A549 (cell line): Measurements from ENCODE around the gene TTC28. TPM values are rescaled to one million over a fixed set of nuclear protein-coding genes. Genes with fewer than 3 reads are reported as not detected.

Experiments
- ATAC-seq, 2 experiments: fragments of 200-7000 bp in 1 of 2; fragments of >200 bp in 1 of 2; cut with Nextera tagmentation in 1 of 2; cut with Tn5 transposase in 1 of 2; 3 replicates each; pipeline versions ENCODE4 v1.8.0 to v1.9.1; 2018 to 2020; ENCODE audit warnings: mild to moderate bottlenecking in 1 of 2, moderate library complexity in 1 of 2
- CTCF ChIA-PET: fragments of 300-600 bp; sonication (Branson Sonifier 250); formaldehyde crosslinking; extraction: SDS; loops from one replicate; lab custom pipeline; 2021; ENCODE audit warnings: antibody characterized with exemption, inconsistent platforms; lab: Yijun Ruan, JAX
- POLR2A ChIA-PET: fragments of 350-600 bp; formaldehyde crosslinking; extraction: SDS; loops from one replicate; lab custom pipeline; 2021; ENCODE audit warnings: antibody characterized with exemption, inconsistent platforms; lab: Yijun Ruan, JAX
- DNase-seq, 2 experiments: peaks; one replicate each; pipeline versions ENCODE4 v3.0.0 to v3.0.0-alpha.2; 2011 to 2016; ENCODE audit warnings: low read depth in 1 of 2, low spot score in 1 of 2
- FAIRE-seq: peaks from 2 replicates; lab custom pipeline; 2011; peaks lifted over from hg19 to GRCh38; lab: Jason Lieb, UNC
- H3K27ac ChIP-seq, 2 experiments: fragments of >200 bp; sonication (Bioruptor Twin); formaldehyde crosslinking; 3 replicates each; pipeline ENCODE4 v1.5.1; 2016 to 2017
- H3K4me1 ChIP-seq: fragments of >200 bp; sonication (Bioruptor Twin); formaldehyde crosslinking; 3 replicates; pipeline ENCODE4 v1.6.1; 2016
- H3K4me2 ChIP-seq: fragments of >200 bp; sonication (Bioruptor Twin); formaldehyde crosslinking; 3 replicates; pipeline ENCODE4 v1.6.1; 2016
- H3K4me3 ChIP-seq: fragments of >200 bp; sonication (Bioruptor Twin); formaldehyde crosslinking; 3 replicates; pipeline ENCODE4 v1.5.1; 2016
- H3K9me3 ChIP-seq: fragments of >200 bp; sonication (Bioruptor Twin); formaldehyde crosslinking; 3 replicates; pipeline ENCODE4 v1.6.1; 2016
- CBX2 ChIP-seq: fragments of 200-600 bp; sonication (generic); IDR thresholded peaks from 2 replicates; pipeline ENCODE4 v1.6.1; 2016; ENCODE audit warnings: low read depth, mild to moderate bottlenecking, borderline replicate concordance
- CBX8 ChIP-seq: fragments of 200-600 bp; sonication (generic); IDR thresholded peaks from 2 replicates; pipeline ENCODE4 v1.6.1; 2016
- CEBPB ChIP-seq, 2 experiments: fragments of >200 bp in 1 of 2; sonication (Bioruptor Twin) in 1 of 2; formaldehyde crosslinking in 1 of 2; IDR thresholded peaks; 2 replicates each; pipeline ENCODE4 v1.6.1; 2012 to 2016
- HEYL ChIP-seq: fragments of 250-450 bp; sonication (Bioruptor Pico); IDR thresholded peaks from 2 replicates; pipeline ENCODE4 v1.8.0; 2021; ENCODE audit warnings: mild to moderate bottlenecking, moderate library complexity
- HOXB13 ChIP-seq: fragments of 250-450 bp; sonication (Bioruptor Pico); IDR thresholded peaks from 2 replicates; pipeline ENCODE4 v1.5.0; 2020; ENCODE audit warnings: low read depth, mild to moderate bottlenecking, moderate library complexity
- HOXB5 ChIP-seq: fragments of 250-450 bp; sonication (Bioruptor Pico); IDR thresholded peaks from 2 replicates; pipeline ENCODE4 v1.5.0; 2020; ENCODE audit warnings: mild to moderate bottlenecking, moderate library complexity
- JUN ChIP-seq, 2 experiments: fragments of >200 bp; sonication (Bioruptor Twin); formaldehyde crosslinking; IDR thresholded peaks; 2 replicates in 1 of 2; 3 replicates in 1 of 2; pipeline ENCODE4 v1.6.1; 2016 to 2017
- KDM1A ChIP-seq: fragments of 200-600 bp; sonication (generic); IDR thresholded peaks from 2 replicates; pipeline ENCODE4 v1.6.1; 2016; ENCODE audit warnings: low read depth, mild to moderate bottlenecking
- NFE2L2 ChIP-seq: fragments of 150-350 bp; conservative IDR thresholded peaks from 2 replicates; pipeline ENCODE4 v1.6.1; 2014; ENCODE audit warnings: low read length
- NPAS2 ChIP-seq: fragments of 250-450 bp; sonication (Bioruptor Pico); IDR thresholded peaks from 2 replicates; pipeline ENCODE4 v1.8.0; 2022; ENCODE audit warnings: mild to moderate bottlenecking, moderate library complexity, borderline replicate concordance
- PHF8 ChIP-seq: fragments of 200-600 bp; sonication (generic); IDR thresholded peaks from 2 replicates; pipeline ENCODE4 v1.6.1; 2016; ENCODE audit warnings: low read depth, mild to moderate bottlenecking, antibody characterized with exemption, moderate library complexity, borderline replicate concordance
- POLR2A ChIP-seq: IDR thresholded peaks from 2 replicates; pipeline ENCODE4 v1.6.1; 2012; ENCODE audit warnings: mild to moderate bottlenecking, low read length
- RAD21 ChIP-seq, 2 experiments: fragments of >200 bp in 1 of 2; sonication (Bioruptor Twin) in 1 of 2; formaldehyde crosslinking in 1 of 2; IDR thresholded peaks in 1 of 2; conservative IDR thresholded peaks in 1 of 2; 2 replicates in 1 of 2; 3 replicates in 1 of 2; pipeline ENCODE4 v1.6.1; 2012 to 2018; ENCODE audit warnings: inconsistent platforms in 1 of 2
- RARB ChIP-seq: fragments of 250-450 bp; sonication (Bioruptor Pico); IDR thresholded peaks from 2 replicates; pipeline ENCODE4 v1.8.0; 2021; ENCODE audit warnings: mild to moderate bottlenecking, moderate library complexity
- RCOR1 ChIP-seq: fragments of 150-350 bp; IDR thresholded peaks from 2 replicates; pipeline ENCODE4 v1.6.1; 2014; ENCODE audit warnings: antibody characterized with exemption, low read length, low read depth
- RNF2 ChIP-seq: fragments of 200-600 bp; sonication (generic); IDR thresholded peaks from 2 replicates; pipeline ENCODE4 v1.6.1; 2016; ENCODE audit warnings: low read depth, mild to moderate bottlenecking, antibody characterized with exemption, moderate library complexity, borderline replicate concordance
- SMC3 ChIP-seq: fragments of >200 bp; sonication (Bioruptor Twin); formaldehyde crosslinking; IDR thresholded peaks from 3 replicates; pipeline ENCODE4 v1.6.1; 2018; ENCODE audit warnings: inconsistent platforms
- SREBF2 ChIP-seq: fragments of 450-650 bp; IDR thresholded peaks from 2 replicates; pipeline ENCODE4 v1.6.1; 2014; ENCODE audit warnings: mild to moderate bottlenecking, moderate library complexity
- TFCP2L1 ChIP-seq: fragments of 250-450 bp; sonication (Bioruptor Pico); IDR thresholded peaks from 2 replicates; pipeline ENCODE4 v1.5.0; 2021; ENCODE audit warnings: mild to moderate bottlenecking
- ZNF302 ChIP-seq: fragments of 250-450 bp; sonication (Bioruptor Pico); IDR thresholded peaks from 2 replicates; pipeline ENCODE4 v1.9.0; 2021; ENCODE audit warnings: inconsistent platforms, mild to moderate bottlenecking, moderate library complexity
- WGBS: methylation state at CpG from one replicate; pipeline ENCODE4 v1.1.6; 2017; ENCODE audit errors: missing lambda C conversion rate; 5-methylcytosine and 5-hydroxymethylcytosine counted together
- polyA plus RNA-seq, 4 experiments: library from polyadenylated mRNA; depleted of rRNA in 3 of 4; stranded (reverse); fragments of >200 nt; fragmentation: RNase III in 1 of 4; extraction: RNeasy Plus Mini Kit Qiagen cat#74134 plus additional on column Dnase treatment in 1 of 4; gene quantifications; 2 replicates in 3 of 4; 3 replicates in 1 of 4; pipeline ENCODE4 v1.2.3, GENCODE V29; 2011 to 2017
- TF ChIP-seq, protein P1 (sequence below): fragments of >200 bp; sonication (Bioruptor Twin); formaldehyde crosslinking; IDR thresholded peaks from 3 replicates; pipeline ENCODE4 v1.5.1; 2016
- TF ChIP-seq, protein P2 (sequence below): IDR thresholded peaks from 2 replicates; pipeline ENCODE4 v1.6.1; 2012
- TF ChIP-seq, protein P3 (sequence below): IDR thresholded peaks from 2 replicates; pipeline ENCODE4 v1.6.1; 2012; ENCODE audit warnings: low read depth, borderline replicate concordance
- TF ChIP-seq, protein P4 (sequence below): fragments of >200 bp; sonication (Bioruptor Twin); formaldehyde crosslinking; IDR thresholded peaks from 2 replicates; pipeline ENCODE4 v1.6.1; 2016
- TF ChIP-seq, protein P5 (sequence below): IDR thresholded peaks from 2 replicates; pipeline ENCODE4 v1.6.1; 2012
- TF ChIP-seq, protein P6 (sequence below): fragments of 250-450 bp; sonication (Bioruptor Pico); IDR thresholded peaks from 2 replicates; pipeline ENCODE4 v1.5.0; 2020; ENCODE audit warnings: low read depth, mild to moderate bottlenecking, moderate library complexity

Gene TTC28
- polyA plus RNA-seq, 2 of the 4 experiments (the other 2 are of a cell fraction), result 2.6 to 3.8 TPM

DNA sequence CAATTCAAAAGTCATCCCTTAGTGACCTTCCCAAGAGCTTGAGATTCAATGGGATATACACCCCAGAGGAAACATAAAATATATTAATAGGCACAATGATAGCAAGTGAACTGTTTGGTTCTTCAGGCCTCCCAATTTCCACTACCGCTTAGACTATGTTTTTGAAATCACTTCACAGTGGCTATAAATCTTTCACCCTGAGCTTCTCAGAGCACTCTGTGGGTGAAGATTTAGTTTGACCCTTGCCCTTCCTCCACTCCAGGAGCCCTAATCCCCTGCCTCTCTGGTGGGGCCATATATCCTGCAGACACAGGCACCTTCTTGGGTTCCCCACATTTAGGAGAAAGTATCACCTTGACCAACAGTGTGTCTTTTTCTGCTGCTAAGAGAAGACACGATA, 573.7 kb downstream of the TTC28 start:
- no peak overlapping the region for H3K4me3 ChIP-seq
- TF ChIP-seq, protein P1, sequence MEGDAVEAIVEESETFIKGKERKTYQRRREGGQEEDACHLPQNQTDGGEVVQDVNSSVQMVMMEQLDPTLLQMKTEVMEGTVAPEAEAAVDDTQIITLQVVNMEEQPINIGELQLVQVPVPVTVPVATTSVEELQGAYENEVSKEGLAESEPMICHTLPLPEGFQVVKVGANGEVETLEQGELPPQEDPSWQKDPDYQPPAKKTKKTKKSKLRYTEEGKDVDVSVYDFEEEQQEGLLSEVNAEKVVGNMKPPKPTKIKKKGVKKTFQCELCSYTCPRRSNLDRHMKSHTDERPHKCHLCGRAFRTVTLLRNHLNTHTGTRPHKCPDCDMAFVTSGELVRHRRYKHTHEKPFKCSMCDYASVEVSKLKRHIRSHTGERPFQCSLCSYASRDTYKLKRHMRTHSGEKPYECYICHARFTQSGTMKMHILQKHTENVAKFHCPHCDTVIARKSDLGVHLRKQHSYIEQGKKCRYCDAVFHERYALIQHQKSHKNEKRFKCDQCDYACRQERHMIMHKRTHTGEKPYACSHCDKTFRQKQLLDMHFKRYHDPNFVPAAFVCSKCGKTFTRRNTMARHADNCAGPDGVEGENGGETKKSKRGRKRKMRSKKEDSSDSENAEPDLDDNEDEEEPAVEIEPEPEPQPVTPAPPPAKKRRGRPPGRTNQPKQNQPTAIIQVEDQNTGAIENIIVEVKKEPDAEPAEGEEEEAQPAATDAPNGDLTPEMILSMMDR, result no peak
- TF ChIP-seq, protein P2, sequence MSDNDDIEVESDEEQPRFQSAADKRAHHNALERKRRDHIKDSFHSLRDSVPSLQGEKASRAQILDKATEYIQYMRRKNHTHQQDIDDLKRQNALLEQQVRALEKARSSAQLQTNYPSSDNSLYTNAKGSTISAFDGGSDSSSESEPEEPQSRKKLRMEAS, result no peak
- no peak for TF ChIP-seq POLR2A
- TF ChIP-seq SREBF2, result no peak
- TF ChIP-seq, protein P3, sequence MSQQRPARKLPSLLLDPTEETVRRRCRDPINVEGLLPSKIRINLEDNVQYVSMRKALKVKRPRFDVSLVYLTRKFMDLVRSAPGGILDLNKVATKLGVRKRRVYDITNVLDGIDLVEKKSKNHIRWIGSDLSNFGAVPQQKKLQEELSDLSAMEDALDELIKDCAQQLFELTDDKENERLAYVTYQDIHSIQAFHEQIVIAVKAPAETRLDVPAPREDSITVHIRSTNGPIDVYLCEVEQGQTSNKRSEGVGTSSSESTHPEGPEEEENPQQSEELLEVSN, result no peak
- TF ChIP-seq, protein P4, sequence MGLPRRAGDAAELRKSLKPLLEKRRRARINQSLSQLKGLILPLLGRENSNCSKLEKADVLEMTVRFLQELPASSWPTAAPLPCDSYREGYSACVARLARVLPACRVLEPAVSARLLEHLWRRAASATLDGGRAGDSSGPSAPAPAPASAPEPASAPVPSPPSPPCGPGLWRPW, result no peak
- POLR2A ChIA-PET, result no interaction called here
- no peak overlapping the region for H3K27ac ChIP-seq
- DNase-seq, result no peak
- 96% methylated on average over 2 of the region's 2 CpGs for WGBS
- H3K4me2 ChIP-seq, result no peak overlapping the region
- CTCF ChIA-PET, result no interaction called here
- no peak for ATAC-seq
- no peaks in the 10 kb centered on the region for H3K9me3 ChIP-seq
- FAIRE-seq, result no peak
- H3K4me1 ChIP-seq, result no peaks in the 10 kb centered on the region

DNA sequence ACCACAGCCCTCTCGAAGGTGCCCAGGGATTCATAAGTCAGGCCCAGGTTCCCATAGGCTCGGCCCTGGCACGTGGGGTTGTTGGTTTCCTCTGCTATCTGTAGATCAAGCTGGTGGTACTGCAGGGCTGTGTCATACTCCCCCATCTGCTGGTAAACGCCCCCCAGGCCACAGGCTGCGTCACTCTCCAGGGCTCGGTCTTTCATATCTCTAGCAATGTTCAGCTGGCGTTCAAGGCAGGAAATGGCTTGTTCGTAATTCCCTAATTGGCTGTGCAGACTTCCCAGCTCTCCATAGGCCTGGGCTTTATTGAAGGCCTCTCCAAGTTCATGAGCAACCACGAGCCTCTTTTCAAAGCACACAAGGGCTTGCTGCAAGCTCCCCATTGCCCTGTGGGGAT, 574.2 kb downstream of the TTC28 start:
- no peak for FAIRE-seq
- DNase-seq, result no peak
- ChIA-PET POLR2A (no interaction called here), CTCF (interaction anchor here (0.7 kb wide), 1 partner anchor 55 kb away, joined by 3 read pairs; no protein-coding TSS in a partner anchor)
- Histone ChIP-seq H3K27ac (no peak overlapping the region), H3K4me3 (no peak overlapping the region), H3K4me1 (no peaks in the 10 kb centered on the region), H3K9me3 (no peaks in the 10 kb centered on the region), H3K4me2 (no peak overlapping the region)
- ATAC-seq, result no peak
- 84% methylated on average over 3 of the region's 9 CpGs for WGBS
- TF ChIP-seq KDM1A (no peak), RCOR1 (no peak), RAD21 (conservative IDR thresholded peaks at IDR 0.05 in 1 of 2, IDR thresholded peaks at IDR 0.05 in 1 of 2) (no peak), CEBPB (IDR thresholded peaks at IDR 0.05) (no peak), NPAS2 (CRISPR knock-in tag) (no peak), SMC3 (no peak), HOXB13 (CRISPR knock-in tag) (no peak), HEYL (CRISPR knock-in tag) (no peak), JUN (IDR thresholded peaks at IDR 0.05) (no peak), NFE2L2 (no peak), CBX2 (no peak), ZNF302 (CRISPR knock-in tag) (no peak), RARB (CRISPR knock-in tag) (no peak), HOXB5 (CRISPR knock-in tag) (no peak), TFCP2L1 (no peak)
- TF ChIP-seq, protein P5, sequence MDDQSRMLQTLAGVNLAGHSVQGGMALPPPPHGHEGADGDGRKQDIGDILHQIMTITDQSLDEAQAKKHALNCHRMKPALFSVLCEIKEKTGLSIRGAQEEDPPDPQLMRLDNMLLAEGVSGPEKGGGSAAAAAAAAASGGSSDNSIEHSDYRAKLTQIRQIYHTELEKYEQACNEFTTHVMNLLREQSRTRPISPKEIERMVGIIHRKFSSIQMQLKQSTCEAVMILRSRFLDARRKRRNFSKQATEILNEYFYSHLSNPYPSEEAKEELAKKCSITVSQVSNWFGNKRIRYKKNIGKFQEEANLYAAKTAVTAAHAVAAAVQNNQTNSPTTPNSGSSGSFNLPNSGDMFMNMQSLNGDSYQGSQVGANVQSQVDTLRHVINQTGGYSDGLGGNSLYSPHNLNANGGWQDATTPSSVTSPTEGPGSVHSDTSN, result no peak

DNA sequence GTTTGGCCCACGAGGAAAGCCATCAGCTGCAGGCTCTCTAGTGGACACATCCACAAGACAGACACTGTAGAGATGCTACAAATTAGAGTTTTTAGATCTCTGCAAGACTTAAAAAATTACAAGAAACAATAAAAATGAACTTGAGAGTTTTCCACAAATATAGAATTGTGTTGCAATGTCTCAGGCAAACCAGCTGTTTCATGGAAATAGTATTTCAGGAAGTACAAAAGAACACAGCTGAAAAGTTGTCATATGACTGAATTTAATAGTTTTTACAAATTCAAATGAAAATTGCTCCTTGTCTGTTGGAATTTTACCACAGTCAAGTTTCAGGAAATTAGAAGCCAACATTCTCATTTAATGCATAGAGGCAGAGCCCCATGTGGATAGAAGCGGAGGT, 576.0 kb downstream of the TTC28 start:
- no peak for ATAC-seq
- Histone ChIP-seq H3K4me1 (no peaks in the 10 kb centered on the region), H3K27ac (no peak overlapping the region), H3K9me3 (no peaks in the 10 kb centered on the region), H3K4me3 (no peak overlapping the region), H3K4me2 (no peak overlapping the region)
- ChIA-PET CTCF (no interaction called here), POLR2A (no interaction called here)
- TF ChIP-seq PHF8 (no peak), RNF2 (no peak), CBX8 (no peak), ZNF302 (CRISPR knock-in tag) (no peak), SMC3 (no peak)
- TF ChIP-seq, protein P6, sequence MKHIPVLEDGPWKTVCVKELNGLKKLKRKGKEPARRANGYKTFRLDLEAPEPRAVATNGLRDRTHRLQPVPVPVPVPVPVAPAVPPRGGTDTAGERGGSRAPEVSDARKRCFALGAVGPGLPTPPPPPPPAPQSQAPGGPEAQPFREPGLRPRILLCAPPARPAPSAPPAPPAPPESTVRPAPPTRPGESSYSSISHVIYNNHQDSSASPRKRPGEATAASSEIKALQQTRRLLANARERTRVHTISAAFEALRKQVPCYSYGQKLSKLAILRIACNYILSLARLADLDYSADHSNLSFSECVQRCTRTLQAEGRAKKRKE (CRISPR knock-in tag), result no peak
- FAIRE-seq, result no peak
- 69% methylated on average over 2 of the region's 2 CpGs for WGBS
- DNase-seq, result no peak
